T-cell (primary cell): ENCODE results near the gene NFKBIZ. TPM values are rescaled to one million over a fixed set of nuclear protein-coding genes. Genes with fewer than 3 reads are reported as not detected.

Experiments
- ATAC-seq, 4 experiments: fragments of 200-7000 bp in 3 of 4; fragments of 150-1000 bp in 1 of 4; cut with Tn5 transposase; replicated peaks in 1 of 4; 1 replicate in 3 of 4; 2 replicates in 1 of 4; pipeline ENCODE4 v1.10.0; 2021; ENCODE audit warnings: moderate library complexity in 3 of 4, mild to moderate bottlenecking in 2 of 4, moderate number of reproducible peaks in 1 of 4
- CTCF ChIA-PET, 2 donors: fragments of 300-600 bp; sonication (Branson Sonifier 250); formaldehyde crosslinking; loops; one replicate each; lab custom pipeline; 2022; ENCODE audit warnings: antibody characterized with exemption in 2 of 2; lab: Charles Lee
- POLR2A ChIA-PET, 2 donors: fragments of 300-600 bp; sonication (Branson Sonifier 250); formaldehyde crosslinking; loops; one replicate each; lab custom pipeline; 2022; ENCODE audit warnings: antibody characterized with exemption in 2 of 2; lab: Charles Lee
- DNase-seq, 35 experiments: peaks; one replicate each; pipeline versions ENCODE4 v3.0.0 to v3.0.0-alpha.2; 2013 to 2023
- H3K27ac ChIP-seq: one replicate; pipeline ENCODE4 v1.5.1; 2013; ENCODE audit warnings: low read length
- H3K27me3 ChIP-seq, 2 experiments: replicated peaks in 1 of 2; 1 replicate in 1 of 2; 2 replicates in 1 of 2; pipeline versions ENCODE4 v1.6.1 to v1.7.0; 2013; ENCODE audit warnings: low read length in 1 of 2, mixed read lengths in 1 of 2; ENCODE audit not compliant: control insufficient read depth in 2 of 2, insufficient read depth in 2 of 2; ENCODE audit errors: extremely low read depth in 1 of 2
- H3K36me3 ChIP-seq, 2 donors: 1 replicate in 1 of 2; 2 replicates in 1 of 2; pipeline versions ENCODE4 v1.6.1 to v1.7.0; 2013; ENCODE audit warnings: low read length in 1 of 2; ENCODE audit not compliant: control insufficient read depth in 2 of 2, insufficient read depth in 1 of 2; ENCODE audit errors: extremely low read depth in 1 of 2
- H3K4me1 ChIP-seq, 2 experiments: 1 replicate in 1 of 2; 2 replicates in 1 of 2; pipeline versions ENCODE4 v1.6.1 to v1.7.0; 2013; ENCODE audit warnings: low read length in 2 of 2, mixed read lengths in 1 of 2; ENCODE audit not compliant: insufficient read depth in 2 of 2, control insufficient read depth in 1 of 2; ENCODE audit errors: extremely low read depth in 1 of 2
- H3K4me3 ChIP-seq, 2 donors: 1 replicate in 1 of 2; 2 replicates in 1 of 2; pipeline versions ENCODE4 v1.5.1 to v1.7.0; 2013; ENCODE audit warnings: mild to moderate bottlenecking in 2 of 2, low read length in 1 of 2, moderate library complexity in 1 of 2; ENCODE audit not compliant: control insufficient read depth in 1 of 2; ENCODE audit errors: extremely low read depth in 1 of 2
- H3K9me3 ChIP-seq: 2 replicates; pipeline ENCODE4 v1.7.0; 2013
- H3K27ac Mint-ChIP-seq, 2 donors: one replicate each; pipeline ENCODE4 v1.8.0; 2020 to 2021; ENCODE audit warnings: mild to moderate bottlenecking in 2 of 2, mixed read lengths in 2 of 2
- H3K27me3 Mint-ChIP-seq, 2 donors: one replicate each; pipeline ENCODE4 v1.8.0; 2021 to 2022; ENCODE audit warnings: mixed read lengths in 2 of 2
- H3K36me3 Mint-ChIP-seq: one replicate; pipeline ENCODE4 v1.8.0; 2021; ENCODE audit warnings: mixed read lengths
- H3K4me1 Mint-ChIP-seq, 3 donors: one replicate each; pipeline ENCODE4 v1.8.0; 2020 to 2022; ENCODE audit warnings: mixed read lengths in 3 of 3, mild to moderate bottlenecking in 1 of 3
- H3K4me3 Mint-ChIP-seq, 3 donors: one replicate each; pipeline ENCODE4 v1.8.0; 2020 to 2022; ENCODE audit warnings: mild to moderate bottlenecking in 3 of 3, mixed read lengths in 3 of 3, moderate library complexity in 3 of 3
- H3K9me3 Mint-ChIP-seq, 3 donors: one replicate each; pipeline ENCODE4 v1.8.0; 2020 to 2022; ENCODE audit warnings: mixed read lengths in 3 of 3
- WGBS: methylation state at CpG from one replicate; pipeline ENCODE4 v1.1.5; 2013; ENCODE audit warnings: missing lambda C conversion rate; ENCODE audit not compliant: insufficient coverage; 5-methylcytosine and 5-hydroxymethylcytosine counted together
- total RNA-seq, 35 experiments: library from RNA in 6 of 35; stranded (reverse) in 6 of 35; fragments of 120-200 nt in 1 of 35; gene quantifications; one replicate each; pipeline versions ENCODE4 v1.2.1 to v1.2.4 and lab custom pipeline; 2013 to 2026

Gene NFKBIZ
- total RNA-seq, 5 donors from 2014 or later (not counting 1 experiment from before 2014, with no cell fraction given): 130 to 720 (median 132) TPM

DNA sequence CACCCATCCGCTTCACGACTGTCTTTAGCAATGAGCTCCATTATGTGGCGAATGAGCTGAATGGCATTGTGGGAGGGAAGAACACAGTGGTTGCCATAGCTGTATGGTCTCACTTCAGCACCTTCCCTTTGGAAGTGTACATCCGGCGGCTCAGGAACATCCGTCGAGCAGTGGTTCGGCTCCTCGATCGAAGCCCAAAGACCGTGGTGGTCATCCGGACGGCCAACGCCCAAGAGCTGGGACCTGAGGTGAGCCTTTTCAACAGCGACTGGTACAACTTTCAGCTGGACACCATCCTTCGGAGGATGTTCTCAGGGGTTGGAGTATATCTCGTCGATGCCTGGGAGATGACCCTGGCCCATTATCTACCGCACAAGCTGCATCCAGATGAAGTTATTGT lies 27.8 kb upstream of the NFKBIZ start:
- Mint-ChIP-seq H3K27ac (peak overlapping the region in 1 of 2 donors; percentile 82), H3K36me3 (peaks cover 44% of the 10 kb centered on the region), H3K4me1 (peaks cover 28 to 36% (median 30%) of the 10 kb centered on the region in 3 donors), H3K4me3 (no peak overlapping the region), H3K27me3 (no peaks in the 10 kb centered on the region), H3K9me3 (no peaks in the 10 kb centered on the region)
- no peaks in the 10 kb centered on the region for H3K27me3 ChIP-seq
- no peak overlapping the region for H3K27ac ChIP-seq
- POLR2A ChIA-PET: interaction anchor here in 1 of 2 donors (1.2 kb wide), 1 partner anchor 35 kb away, joined by 3 read pairs; no protein-coding TSS in a partner anchor
- CTCF ChIA-PET: interaction anchor here (0.6 to 1.5 kb wide), 6 partner anchors 9 to 408 kb away, joined by 4 to 9 read pairs (median 5); no protein-coding TSS in a partner anchor
- peaks cover 0 to 2% of the 10 kb centered on the region in 2 experiments for H3K4me1 ChIP-seq
- H3K9me3 ChIP-seq: no peaks in the 10 kb centered on the region
- H3K36me3 ChIP-seq: peaks cover 4 to 34% of the 10 kb centered on the region in 2 donors
- WGBS: 99% methylated on average over 17 of the region's 19 CpGs
- ATAC-seq: no peak
- H3K4me3 ChIP-seq: no peak overlapping the region
- no peak for DNase-seq

DNA sequence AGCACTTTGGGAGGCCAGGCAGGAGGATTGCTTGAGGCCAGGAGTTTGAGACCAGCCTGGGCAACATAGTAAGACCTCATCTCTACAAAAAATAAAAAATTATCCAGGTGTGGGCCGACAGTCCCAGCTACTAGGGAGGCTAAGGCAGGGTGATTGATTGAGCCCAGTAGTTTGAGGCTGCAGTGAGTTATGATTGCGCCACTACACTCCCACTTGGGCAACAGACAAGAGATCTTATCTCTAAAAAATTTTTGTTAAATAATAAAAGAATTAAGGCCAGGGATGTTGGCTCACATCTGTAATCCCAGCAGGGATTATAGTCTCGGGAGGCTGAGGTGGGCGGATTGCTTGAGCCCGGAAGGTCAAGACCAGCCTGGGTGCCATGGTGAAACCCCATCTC lies 25.8 kb upstream of the NFKBIZ start:
- WGBS: no CpG with 5 or more reads among the region's 5 CpGs
- ATAC-seq: no peak
- Mint-ChIP-seq H3K27ac (peak overlapping the region; percentile 67 to 68), H3K9me3 (no peaks in the 10 kb centered on the region), H3K27me3 (no peaks in the 10 kb centered on the region), H3K4me1 (peaks cover 37 to 46% (median 43%) of the 10 kb centered on the region in 3 donors), H3K36me3 (peaks cover 31% of the 10 kb centered on the region), H3K4me3 (no peak overlapping the region)
- peaks cover 8 to 10% of the 10 kb centered on the region in 2 experiments for H3K4me1 ChIP-seq
- no peak overlapping the region for H3K27ac ChIP-seq
- CTCF ChIA-PET: interaction anchor here (1.0 to 1.6 kb wide), 4 partner anchors 11 to 21 kb away, joined by 4 to 8 read pairs (median 4); no protein-coding TSS in a partner anchor
- no peaks in the 10 kb centered on the region for H3K9me3 ChIP-seq
- no peak overlapping the region for H3K4me3 ChIP-seq
- DNase-seq: no peak
- POLR2A ChIA-PET: interaction anchor here (1.0 to 1.9 kb wide), 3 partner anchors 10 to 36 kb away, joined by 3 to 7 read pairs (median 5); partner anchors contain the start of gene NFKBIZ (in 1 of the 2)
- peaks cover 0 to 17% of the 10 kb centered on the region in 2 donors for H3K36me3 ChIP-seq
- no peaks in the 10 kb centered on the region for H3K27me3 ChIP-seq

- Histone ChIP-seq H3K9me3 (no peaks in the 10 kb centered on the region), H3K4me3 (no peak overlapping the region), H3K36me3 (peaks cover 0 to 17% of the 10 kb centered on the region in 2 donors), H3K4me1 (peaks cover 19 to 21% of the 10 kb centered on the region in 2 experiments), H3K27me3 (no peaks in the 10 kb centered on the region), H3K27ac (no peak overlapping the region)
- Mint-ChIP-seq H3K4me3 (no peak overlapping the region), H3K4me1 (peaks cover 48 to 52% (median 51%) of the 10 kb centered on the region in 3 donors), H3K27me3 (no peaks in the 10 kb centered on the region), H3K9me3 (no peaks in the 10 kb centered on the region), H3K27ac (peak overlapping the region; percentile 53 to 77), H3K36me3 (peaks cover 26% of the 10 kb centered on the region)
- ChIA-PET POLR2A (interaction anchor here (0.6 to 1.9 kb wide), 5 partner anchors 9 to 139 kb away, joined by 3 to 7 read pairs (median 3); partner anchors contain the start of gene NFKBIZ (in 1 of the 2)), CTCF (interaction anchor here (0.6 to 1.6 kb wide), 4 partner anchors 12 to 25 kb away, joined by 3 to 8 read pairs (median 4); no protein-coding TSS in a partner anchor)
- no peak for DNase-seq
- ATAC-seq: no peak
- WGBS: 100% methylated on average over 1 of the region's 3 CpGs
Observed at GRCh38 chr3:101824702-101825101, 24.6 kb upstream of the NFKBIZ start.

DNA sequence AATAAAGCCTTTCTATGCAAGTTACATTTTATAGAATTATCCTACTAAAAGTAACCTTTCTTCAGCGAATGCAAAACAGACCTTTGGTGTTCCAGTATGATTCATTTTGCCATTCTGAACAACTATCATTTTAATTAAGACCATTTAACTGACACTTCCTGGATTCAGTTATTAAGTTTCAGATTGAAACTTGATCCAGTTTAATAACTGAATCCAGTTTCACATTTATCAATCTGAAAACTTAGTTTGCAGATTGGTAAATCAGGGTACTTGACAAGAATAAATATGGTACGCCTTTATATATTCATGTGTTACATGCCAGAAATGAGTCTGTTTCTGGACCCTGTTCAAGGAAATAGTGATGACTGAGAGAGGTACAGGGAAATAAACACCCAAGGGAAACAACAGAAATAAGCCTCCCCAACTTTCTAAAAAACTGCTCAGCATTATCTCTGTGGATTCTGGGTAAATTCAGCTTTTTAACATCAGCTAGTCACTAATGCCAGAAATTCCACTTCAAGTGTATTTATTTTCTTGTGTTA lies 23.3 kb upstream of the NFKBIZ start:
- no peak overlapping the region for H3K4me3 ChIP-seq
- DNase-seq (no peak), ATAC-seq (no peak)
- WGBS: no CpG with 5 or more reads among the region's 2 CpGs
- peak overlapping the region; percentile 57 to 90 (median 76) for H3K4me3 Mint-ChIP-seq
- H3K36me3 Mint-ChIP-seq: peaks cover 15% of the 10 kb centered on the region
- H3K27me3 Mint-ChIP-seq: no peaks in the 10 kb centered on the region
- H3K4me1 Mint-ChIP-seq: peaks cover 57 to 63% (median 60%) of the 10 kb centered on the region in 3 donors
- H3K27ac ChIP-seq: peak overlapping the region; percentile 91
- peaks cover 0 to 14% of the 10 kb centered on the region in 2 donors for H3K36me3 ChIP-seq
- H3K9me3 ChIP-seq: no peaks in the 10 kb centered on the region
- peak overlapping the region; percentile 97 to 100 for H3K27ac Mint-ChIP-seq
- H3K4me1 ChIP-seq: peaks cover 19 to 21% of the 10 kb centered on the region in 2 experiments
- H3K9me3 Mint-ChIP-seq: no peaks in the 10 kb centered on the region
- ChIA-PET CTCF (interaction anchor here in 1 of 2 donors (1.6 kb wide), 1 partner anchor 16 kb away, joined by 4 read pairs; no protein-coding TSS in a partner anchor), POLR2A (interaction anchor here in 1 of 2 donors (0.6 to 2.8 kb wide), 4 partner anchors 23 to 705 kb away, joined by 3 to 34 read pairs (median 4); partner anchors contain the start of genes CEP97 and NFKBIZ)
- no peaks in the 10 kb centered on the region for H3K27me3 ChIP-seq

- H3K9me3 Mint-ChIP-seq: no peaks in the 10 kb centered on the region
- ATAC-seq (peak; percentile 81 to 87 (median 86)), DNase-seq (peak; percentile 51 to 87 (median 78))
- no peaks in the 10 kb centered on the region for H3K27me3 ChIP-seq
- peak overlapping the region; percentile 91 for H3K27ac ChIP-seq
- no peaks in the 10 kb centered on the region for H3K9me3 ChIP-seq
- H3K4me3 ChIP-seq: peak overlapping the region; percentile 57 to 81
- ChIA-PET POLR2A (interaction anchor here (0.5 to 2.8 kb wide), 15 partner anchors 9 to 1493 kb away, joined by 3 to 34 read pairs (median 4); partner anchors contain the start of gene NFKBIZ (in 2 of the 2)), CTCF (interaction anchor here in 1 of 2 donors (0.9 to 1.6 kb wide), 10 partner anchors 12 to 402 kb away, joined by 3 to 8 read pairs (median 4); no protein-coding TSS in a partner anchor)
- H3K4me1 ChIP-seq: peaks cover 19 to 21% of the 10 kb centered on the region in 2 experiments
- H3K36me3 Mint-ChIP-seq: peaks cover 5% of the 10 kb centered on the region
- no peaks in the 10 kb centered on the region for H3K27me3 Mint-ChIP-seq
- peak overlapping the region; percentile 90 to 92 (median 91) for H3K4me3 Mint-ChIP-seq
- peaks cover 0 to 2% of the 10 kb centered on the region in 2 donors for H3K36me3 ChIP-seq
- H3K4me1 Mint-ChIP-seq: peaks cover 56 to 70% (median 69%) of the 10 kb centered on the region in 3 donors
- WGBS: 2% methylated on average over 15 of the region's 30 CpGs
- peak overlapping the region; percentile 98 to 99 for H3K27ac Mint-ChIP-seq
Observed at GRCh38 chr3:101827211-101828174, 21.8 kb upstream of the NFKBIZ start.
